ENCODE results near the gene PBX2.

DNA sequence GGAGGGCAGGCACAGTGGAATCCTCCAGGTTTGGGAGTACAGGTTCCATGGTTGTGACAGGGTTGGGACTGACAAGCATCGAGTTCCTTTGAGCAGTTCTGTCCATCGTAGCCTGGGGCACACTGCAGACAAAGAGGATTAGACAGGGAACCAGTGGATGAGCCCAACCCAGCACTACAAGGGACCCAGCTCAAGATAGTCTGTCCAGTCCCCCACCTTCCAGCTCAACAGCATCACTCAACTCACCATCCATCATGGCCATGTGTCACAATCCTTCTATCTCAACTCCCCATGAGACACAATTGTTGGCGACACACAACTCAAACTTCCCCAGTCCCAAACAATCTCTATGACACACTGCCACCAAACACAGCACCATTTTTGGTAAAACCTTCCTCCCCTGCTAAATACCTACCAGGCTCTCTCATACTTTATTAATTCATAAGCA lies 14.3 kb upstream of the PBX2 start:
- TF ChIP-seq, protein P1, sequence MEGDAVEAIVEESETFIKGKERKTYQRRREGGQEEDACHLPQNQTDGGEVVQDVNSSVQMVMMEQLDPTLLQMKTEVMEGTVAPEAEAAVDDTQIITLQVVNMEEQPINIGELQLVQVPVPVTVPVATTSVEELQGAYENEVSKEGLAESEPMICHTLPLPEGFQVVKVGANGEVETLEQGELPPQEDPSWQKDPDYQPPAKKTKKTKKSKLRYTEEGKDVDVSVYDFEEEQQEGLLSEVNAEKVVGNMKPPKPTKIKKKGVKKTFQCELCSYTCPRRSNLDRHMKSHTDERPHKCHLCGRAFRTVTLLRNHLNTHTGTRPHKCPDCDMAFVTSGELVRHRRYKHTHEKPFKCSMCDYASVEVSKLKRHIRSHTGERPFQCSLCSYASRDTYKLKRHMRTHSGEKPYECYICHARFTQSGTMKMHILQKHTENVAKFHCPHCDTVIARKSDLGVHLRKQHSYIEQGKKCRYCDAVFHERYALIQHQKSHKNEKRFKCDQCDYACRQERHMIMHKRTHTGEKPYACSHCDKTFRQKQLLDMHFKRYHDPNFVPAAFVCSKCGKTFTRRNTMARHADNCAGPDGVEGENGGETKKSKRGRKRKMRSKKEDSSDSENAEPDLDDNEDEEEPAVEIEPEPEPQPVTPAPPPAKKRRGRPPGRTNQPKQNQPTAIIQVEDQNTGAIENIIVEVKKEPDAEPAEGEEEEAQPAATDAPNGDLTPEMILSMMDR (conservative IDR thresholded peaks at IDR 0.05 in 1 of 2, IDR thresholded peaks at IDR 0.05 in 1 of 2; ENCODE audit: low read depth in 1 of 2, low read length in 2 of 2) = no peak
- TF ChIP-seq EZH2 (IDR thresholded peaks at IDR 0.05; ENCODE audit: low read length, missing control alignments) = no peak

All from fibroblast of lung (primary cell).